ENCODE measurements around the gene SAAL1.
"Not testable (repeated sequence)": the region's sequence is repeated elsewhere in the genome, so short reads cannot be mapped to it uniquely, and the experiment has no call there.

The SAAL1 gene

GRCh38 chr11:18105802-18106574 is at the start of gene SAAL1:
SAAL1 (minus strand) TSS chr11:18106082; CDS start chr11:18106041, 41 bp downstream.
- peak; percentile 82 to 89 (median 83) for DNase-seq (ENCODE audit: low read depth in 2 of 3, low spot score in 2 of 3)

GRCh38 chr11:18151581-18151980 is 45.7 kb upstream of the SAAL1 start:
- no peak for DNase-seq (ENCODE audit: low read depth in 2 of 3, low spot score in 2 of 3)

- DNase-seq (ENCODE audit: low read depth in 2 of 3, low spot score in 2 of 3), result no peak
Measured at GRCh38 chr11:18145837-18146236, 40.0 kb upstream of the SAAL1 start.

- no peak for DNase-seq (ENCODE audit: low read depth in 2 of 3, low spot score in 2 of 3)
Measured at GRCh38 chr11:18145025-18145424, 39.1 kb upstream of the SAAL1 start.

- no peak for DNase-seq (ENCODE audit: low read depth in 2 of 3, low spot score in 2 of 3)
Measured at GRCh38 chr11:18144243-18144642, 38.4 kb upstream of the SAAL1 start.

- no peak for DNase-seq (ENCODE audit: low read depth in 2 of 3, low spot score in 2 of 3)
Measured at GRCh38 chr11:18140145-18140544, 34.3 kb upstream of the SAAL1 start.

- no peak for DNase-seq (ENCODE audit: low read depth in 2 of 3, low spot score in 2 of 3)
Measured at GRCh38 chr11:18137186-18137800, 31.4 kb upstream of the SAAL1 start.

GRCh38 chr11:18135308-18135707 is 29.4 kb upstream of the SAAL1 start:
- no peak for DNase-seq (ENCODE audit: low read depth in 2 of 3, low spot score in 2 of 3)

GRCh38 chr11:18132341-18132740 is 26.5 kb upstream of the SAAL1 start, which contains the start of gene MRGPRX3:
MRGPRX3 (plus strand) TSS chr11:18132571; CDS start chr11:18137203, 4,632 bp downstream.
- DNase-seq (ENCODE audit: low read depth in 2 of 3, low spot score in 2 of 3), result no peak

GRCh38 chr11:18131115-18131514 is 25.2 kb upstream of the SAAL1 start:
- not testable (repeated sequence) for DNase-seq (ENCODE audit: low read depth in 2 of 3, low spot score in 2 of 3)

- not testable (repeated sequence) for DNase-seq (ENCODE audit: low read depth in 2 of 3, low spot score in 2 of 3)
Measured at GRCh38 chr11:18121331-18121828, 15.5 kb upstream of the SAAL1 start.

GRCh38 chr11:18115360-18116127 is 9.7 kb upstream of the SAAL1 start:
- DNase-seq (ENCODE audit: low read depth in 2 of 3, low spot score in 2 of 3), result peak in 2 of 3 experiments; percentile 32 to 49

- DNase-seq (ENCODE audit: low read depth in 2 of 3, low spot score in 2 of 3), result no peak
Measured at GRCh38 chr11:18111005-18111404, 5.1 kb upstream of the SAAL1 start.

GRCh38 chr11:18108254-18108653 is 2.4 kb upstream of the SAAL1 start:
- DNase-seq (ENCODE audit: low read depth in 2 of 3, low spot score in 2 of 3), result no peak

- no peak for DNase-seq (ENCODE audit: low read depth in 2 of 3, low spot score in 2 of 3)
Measured at GRCh38 chr11:18106688-18107087, 806 bp upstream of the SAAL1 start.

- DNase-seq (ENCODE audit: low read depth in 2 of 3, low spot score in 2 of 3), result no peak
Measured at GRCh38 chr11:18105086-18105801, 638 bp downstream of the SAAL1 start.

- no peak for DNase-seq (ENCODE audit: low read depth in 2 of 3, low spot score in 2 of 3)
Measured at GRCh38 chr11:18100926-18101656, 4.8 kb downstream of the SAAL1 start.

- DNase-seq (ENCODE audit: low read depth in 2 of 3, low spot score in 2 of 3), result no peak
Measured at GRCh38 chr11:18093959-18094358, 11.9 kb downstream of the SAAL1 start.

GRCh38 chr11:18091731-18092130 is 14.2 kb downstream of the SAAL1 start:
- DNase-seq (ENCODE audit: low read depth in 2 of 3, low spot score in 2 of 3), result no peak

- DNase-seq (ENCODE audit: low read depth in 2 of 3, low spot score in 2 of 3), result no peak
Measured at GRCh38 chr11:18088966-18089365, 16.9 kb downstream of the SAAL1 start.
